ENCODE measurements around the gene SLC16A8. TPM values are rescaled to one million over a fixed set of nuclear protein-coding genes. Genes with fewer than 3 reads are reported as not detected.

SLC16A8 gene
- total RNA-seq, 3 donors from 2014 or later (not counting 1 experiment from before 2014, with no cell fraction given), result 1.0 TPM; not detected in 2

DNA sequence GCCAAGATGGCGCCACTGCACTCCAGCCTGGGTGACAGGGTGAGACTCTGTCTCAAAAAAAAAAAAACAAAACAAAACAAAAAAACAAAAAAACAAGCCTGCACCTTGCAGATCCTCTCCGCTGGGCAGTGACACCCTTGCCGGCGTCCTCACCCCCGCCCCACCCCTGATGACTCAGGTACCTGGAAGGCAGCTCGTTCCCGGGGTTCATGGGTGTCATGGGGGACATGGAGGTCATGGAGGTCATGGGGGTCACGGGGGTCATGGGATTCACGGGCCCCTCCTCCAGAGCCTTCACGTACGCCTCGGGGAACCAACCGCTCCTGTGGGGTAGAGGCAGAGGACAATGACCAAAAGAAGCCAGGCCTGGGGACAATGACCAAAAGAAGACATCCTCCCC lies 3.0 kb upstream of the SLC16A8 start:
- TF ChIP-seq, protein P1, sequence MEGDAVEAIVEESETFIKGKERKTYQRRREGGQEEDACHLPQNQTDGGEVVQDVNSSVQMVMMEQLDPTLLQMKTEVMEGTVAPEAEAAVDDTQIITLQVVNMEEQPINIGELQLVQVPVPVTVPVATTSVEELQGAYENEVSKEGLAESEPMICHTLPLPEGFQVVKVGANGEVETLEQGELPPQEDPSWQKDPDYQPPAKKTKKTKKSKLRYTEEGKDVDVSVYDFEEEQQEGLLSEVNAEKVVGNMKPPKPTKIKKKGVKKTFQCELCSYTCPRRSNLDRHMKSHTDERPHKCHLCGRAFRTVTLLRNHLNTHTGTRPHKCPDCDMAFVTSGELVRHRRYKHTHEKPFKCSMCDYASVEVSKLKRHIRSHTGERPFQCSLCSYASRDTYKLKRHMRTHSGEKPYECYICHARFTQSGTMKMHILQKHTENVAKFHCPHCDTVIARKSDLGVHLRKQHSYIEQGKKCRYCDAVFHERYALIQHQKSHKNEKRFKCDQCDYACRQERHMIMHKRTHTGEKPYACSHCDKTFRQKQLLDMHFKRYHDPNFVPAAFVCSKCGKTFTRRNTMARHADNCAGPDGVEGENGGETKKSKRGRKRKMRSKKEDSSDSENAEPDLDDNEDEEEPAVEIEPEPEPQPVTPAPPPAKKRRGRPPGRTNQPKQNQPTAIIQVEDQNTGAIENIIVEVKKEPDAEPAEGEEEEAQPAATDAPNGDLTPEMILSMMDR (IDR thresholded peaks at IDR 0.05), result no peak
- Mint-ChIP-seq H3K27ac (no peak overlapping the region), H3K36me3 (no peaks in the 10 kb centered on the region), H3K4me1 (peaks cover 0 to 6% of the 10 kb centered on the region in 2 donors), H3K27me3 (ENCODE audit: low read depth in 2 of 2) (no peaks in the 10 kb centered on the region), H3K9me3 (no peaks in the 10 kb centered on the region), H3K4me3 (no peak overlapping the region)
- Histone ChIP-seq H3K9me3 (ENCODE audit: control insufficient read depth, insufficient read depth, low read length) (no peaks in the 10 kb centered on the region), H3K27ac (ENCODE audit: low read length) (no peak overlapping the region), H3K4me1 (ENCODE audit: control insufficient read depth, insufficient read depth, low read length) (peaks cover 7% of the 10 kb centered on the region), H3K27me3 (ENCODE audit: control insufficient read depth, insufficient read depth, low read length) (peaks cover 9% of the 10 kb centered on the region), H3K4me3 (ENCODE audit: low read length) (no peak overlapping the region), H3K36me3 (ENCODE audit: control insufficient read depth, insufficient read depth, low read length) (no peaks in the 10 kb centered on the region)
- intact Hi-C loops (cut with micrococcal nuclease), result no loop called here
- DNase-seq, result no peak
- no peak for ATAC-seq
- 91% methylated on average over 13 of the region's 13 CpGs for WGBS (ENCODE audit: insufficient coverage)

- Mint-ChIP-seq H3K36me3 (no peaks in the 10 kb centered on the region), H3K27ac (no peak overlapping the region), H3K4me3 (no peak overlapping the region), H3K27me3 (ENCODE audit: low read depth in 2 of 2) (no peaks in the 10 kb centered on the region), H3K4me1 (peaks cover 0 to 11% of the 10 kb centered on the region in 2 donors), H3K9me3 (no peaks in the 10 kb centered on the region)
- no peak overlapping the region for H3K27ac ChIP-seq (ENCODE audit: low read length)
- H3K4me3 ChIP-seq (ENCODE audit: low read length), result no peak overlapping the region
- peaks cover 12% of the 10 kb centered on the region for H3K4me1 ChIP-seq (ENCODE audit: control insufficient read depth, insufficient read depth, low read length)
- intact Hi-C loops (cut with micrococcal nuclease), result no loop called here
- TF ChIP-seq, protein P1 (IDR thresholded peaks at IDR 0.05), result no peak
- H3K9me3 ChIP-seq (ENCODE audit: control insufficient read depth, insufficient read depth, low read length), result no peaks in the 10 kb centered on the region
- H3K27me3 ChIP-seq (ENCODE audit: control insufficient read depth, insufficient read depth, low read length), result peaks cover 14% of the 10 kb centered on the region
- 95% methylated on average over 25 of the region's 25 CpGs for WGBS (ENCODE audit: insufficient coverage)
- ATAC-seq, result no peak
- no peaks in the 10 kb centered on the region for H3K36me3 ChIP-seq (ENCODE audit: control insufficient read depth, insufficient read depth, low read length)
- DNase-seq, result no peak
These were observed 2.2 kb upstream of the SLC16A8 start for GRCh38 chr22:38086001-38086845.

DNA sequence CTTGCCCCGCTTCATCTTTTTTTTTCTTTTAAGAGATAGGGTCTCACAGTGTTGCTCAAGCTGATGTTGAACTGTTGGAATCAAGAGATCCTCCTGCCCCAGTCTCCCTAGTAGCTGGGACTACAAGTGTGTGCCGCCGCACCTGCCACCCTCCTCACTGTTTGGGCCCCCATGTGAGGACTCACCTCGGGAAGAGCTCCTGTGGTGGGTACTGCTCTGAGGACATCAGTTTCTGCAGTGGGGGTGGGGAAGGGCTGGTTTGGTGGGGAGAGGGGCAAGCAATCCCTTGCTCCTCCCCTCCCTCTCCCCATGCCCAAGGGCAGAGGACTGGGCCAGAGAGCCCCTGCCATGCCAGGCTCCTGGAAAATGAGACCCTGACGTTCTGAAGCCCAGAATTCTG lies 1.5 kb upstream of the SLC16A8 start:
- H3K36me3 Mint-ChIP-seq, result no peaks in the 10 kb centered on the region
- TF ChIP-seq, protein P1 (IDR thresholded peaks at IDR 0.05), result no peak
- no peaks in the 10 kb centered on the region for H3K27me3 Mint-ChIP-seq (ENCODE audit: low read depth in 2 of 2)
- Histone ChIP-seq H3K27me3 (ENCODE audit: control insufficient read depth, insufficient read depth, low read length) (peaks cover 16% of the 10 kb centered on the region), H3K36me3 (ENCODE audit: control insufficient read depth, insufficient read depth, low read length) (no peaks in the 10 kb centered on the region), H3K9me3 (ENCODE audit: control insufficient read depth, insufficient read depth, low read length) (no peaks in the 10 kb centered on the region), H3K4me3 (ENCODE audit: low read length) (no peak overlapping the region), H3K4me1 (ENCODE audit: control insufficient read depth, insufficient read depth, low read length) (peaks cover 18% of the 10 kb centered on the region), H3K27ac (ENCODE audit: low read length) (no peak overlapping the region)
- DNase-seq (no peak), ATAC-seq (no peak)
- H3K9me3 Mint-ChIP-seq, result no peaks in the 10 kb centered on the region
- intact Hi-C loops (cut with micrococcal nuclease), result no loop called here
- no peak overlapping the region for H3K27ac Mint-ChIP-seq
- peaks cover 0 to 15% of the 10 kb centered on the region in 2 donors for H3K4me1 Mint-ChIP-seq
- WGBS (ENCODE audit: insufficient coverage), result 76% methylated on average over 4 of the region's 5 CpGs
- no peak overlapping the region for H3K4me3 Mint-ChIP-seq
